ENCODE measurements around the gene OR4M1.
"Not testable (repeated sequence)": the region's sequence is repeated elsewhere in the genome, so short reads cannot be mapped to it uniquely, and the experiment has no call there.

Gene OR4M1

GRCh38 chr14:19823765-19824164, 50.5 kb downstream of the OR4M1 start:
- DNase-seq, result no peak

DNA sequence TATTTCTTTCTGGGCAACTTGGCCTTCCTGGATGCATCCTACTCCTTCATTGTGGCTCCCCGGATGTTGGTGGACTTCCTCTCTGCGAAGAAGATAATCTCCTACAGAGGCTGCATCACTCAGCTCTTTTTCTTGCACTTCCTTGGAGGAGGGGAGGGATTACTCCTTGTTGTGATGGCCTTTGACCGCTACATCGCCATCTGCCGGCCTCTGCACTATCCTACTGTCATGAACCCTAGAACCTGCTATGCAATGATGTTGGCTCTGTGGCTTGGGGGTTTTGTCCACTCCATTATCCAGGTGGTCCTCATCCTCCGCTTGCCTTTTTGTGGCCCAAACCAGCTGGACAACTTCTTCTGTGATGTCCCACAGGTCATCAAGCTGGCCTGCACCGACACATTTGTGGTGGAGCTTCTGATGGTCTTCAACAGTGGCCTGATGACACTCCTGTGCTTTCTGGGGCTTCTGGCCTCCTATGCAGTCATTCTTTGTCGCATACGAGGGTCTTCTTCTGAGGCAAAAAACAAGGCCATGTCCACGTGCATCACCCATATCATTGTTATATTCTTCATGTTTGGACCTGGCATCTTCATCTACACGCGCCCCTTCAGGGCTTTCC, 54.4 kb downstream of the OR4M1 start:
- not testable (repeated sequence) for DNase-seq

- DNase-seq, result peak; percentile 81
Observed at GRCh38 chr14:19828314-19828713, 55.0 kb downstream of the OR4M1 start.
